GM20431 (cell line): ENCODE measurements around the gene SDK2.

Experiments
- in situ Hi-C: fragments of 300-500 bp; cut with MseI, MboI; formaldehyde crosslinking; loops from one replicate; pipeline ENCODE4 v1.15.0; 2020; ENCODE audit warnings: low sequenced_read_pairs; ENCODE audit not compliant: unreplicated experiment

Gene SDK2

DNA sequence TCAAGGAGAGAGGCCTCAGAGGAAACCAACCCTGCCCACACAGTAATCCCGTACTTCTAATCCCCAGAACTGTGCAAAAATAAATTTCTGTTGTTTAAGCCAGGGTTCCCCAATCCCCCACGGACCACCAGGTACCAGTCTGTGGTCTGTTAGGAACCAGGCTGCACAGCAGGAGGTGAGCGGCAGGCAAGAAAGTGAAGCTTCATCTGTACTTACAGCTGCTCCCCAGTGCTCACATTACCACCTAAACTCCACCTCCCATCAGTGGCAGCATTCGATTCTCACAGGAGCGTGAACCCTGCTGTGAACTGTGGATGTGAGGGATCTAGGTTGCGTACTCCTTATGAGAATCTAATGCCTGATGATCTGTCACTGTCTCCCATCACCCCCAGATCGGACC lies 231.3 kb downstream of the SDK2 start:
- in situ Hi-C loops: no loop called here

DNA sequence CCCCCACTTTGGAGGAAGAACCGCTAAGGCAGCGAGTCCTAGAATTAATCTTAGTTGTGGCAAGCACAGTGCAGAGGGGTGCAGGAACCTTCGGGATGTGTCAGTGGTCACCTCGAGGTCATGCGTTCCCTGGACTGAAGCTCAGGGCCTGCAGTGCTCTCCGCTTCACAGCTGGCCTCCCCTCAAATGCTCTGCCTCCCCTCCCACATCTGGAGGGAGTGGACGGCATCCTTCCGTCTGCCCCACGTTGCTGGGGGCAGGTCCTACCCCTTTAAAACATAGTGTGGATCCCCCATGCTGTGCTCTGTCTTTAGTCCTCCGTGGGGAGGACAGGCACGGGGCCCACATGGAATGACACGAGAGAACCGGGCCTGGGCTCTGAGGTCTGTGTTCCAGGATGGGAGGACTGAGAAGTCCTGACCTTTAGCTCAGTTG lies 232.9 kb downstream of the SDK2 start:
- in situ Hi-C loops: no loop called here

- in situ Hi-C loops: no loop called here
Observed at GRCh38 chr17:73410586-73411312, 233.5 kb downstream of the SDK2 start.

- in situ Hi-C loops: no loop called here
Observed at GRCh38 chr17:73404246-73404645, 240.0 kb downstream of the SDK2 start.

- in situ Hi-C loops: no loop called here
Observed at GRCh38 chr17:73402466-73402865, 241.8 kb downstream of the SDK2 start.

GRCh38 chr17:73401911-73402310 lies 242.3 kb downstream of the SDK2 start:
- in situ Hi-C loops: no loop called here

DNA sequence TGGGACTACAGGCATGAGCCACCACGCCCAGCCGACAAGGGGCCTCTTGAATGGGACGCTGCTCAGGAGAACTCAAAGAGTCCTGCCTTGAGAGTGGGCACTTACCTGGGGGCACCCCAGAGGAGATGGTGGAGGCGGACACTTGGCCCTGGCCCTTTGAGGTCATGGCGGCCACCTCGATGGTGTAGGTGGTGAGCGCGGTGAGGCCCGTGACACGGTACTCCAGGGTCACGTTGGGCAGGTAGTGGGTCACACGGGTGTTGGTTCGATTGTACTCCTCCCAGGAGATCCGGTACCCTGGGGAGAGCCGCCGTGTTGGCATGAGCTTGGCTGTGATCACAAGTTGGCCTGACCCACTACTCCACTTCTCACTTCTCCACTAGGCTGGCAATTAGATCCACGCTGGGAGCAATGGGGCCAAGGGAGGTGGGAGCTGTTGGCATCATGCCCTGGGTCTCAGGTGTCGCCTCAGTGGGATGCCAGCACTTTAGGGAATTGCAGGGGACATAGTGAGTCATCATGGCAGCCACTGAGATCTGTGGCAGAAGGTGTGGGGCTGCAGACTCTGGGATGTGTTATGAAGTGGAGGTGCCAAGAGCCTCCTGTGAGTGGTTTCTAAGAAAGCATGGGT lies 243.2 kb downstream of the SDK2 start:
- in situ Hi-C loops: no loop called here

GRCh38 chr17:73399056-73399455 lies 245.2 kb downstream of the SDK2 start:
- in situ Hi-C loops: no loop called here

DNA sequence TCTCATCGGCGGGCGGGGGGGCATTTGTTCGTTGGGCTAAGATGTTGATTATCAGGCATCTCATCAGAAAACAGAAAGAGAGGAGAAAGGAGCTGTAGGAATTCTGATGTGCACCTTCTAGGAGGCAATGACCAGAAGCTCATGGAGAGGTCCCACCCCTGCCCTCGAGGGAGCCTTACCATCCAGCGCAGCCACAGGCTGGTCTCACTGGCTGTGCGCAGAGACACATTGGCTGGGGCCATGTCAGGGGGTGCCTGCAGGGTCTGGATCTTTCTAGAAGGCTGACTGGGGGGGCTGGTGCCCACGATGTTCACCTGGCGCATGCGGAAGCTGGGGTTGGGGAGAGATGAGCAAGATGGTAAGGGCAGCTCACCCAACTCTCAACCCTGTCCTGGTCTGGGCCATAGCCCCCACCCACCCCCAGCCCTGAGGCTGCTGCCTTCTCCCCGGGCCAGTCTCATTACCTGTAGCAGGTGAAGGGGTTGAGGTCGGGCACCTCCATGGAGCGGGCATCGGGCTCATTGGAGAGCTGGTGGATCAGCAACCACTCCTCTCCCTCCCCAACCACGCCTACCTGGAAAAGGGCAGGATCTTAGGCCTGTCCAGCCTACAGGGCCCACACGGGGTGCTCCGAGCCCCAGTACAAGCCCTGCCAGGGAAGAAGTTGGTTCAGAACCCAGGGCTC lies 246.2 kb downstream of the SDK2 start:
- in situ Hi-C loops: no loop called here

GRCh38 chr17:73397278-73397826 lies 246.9 kb downstream of the SDK2 start:
- in situ Hi-C loops: no loop called here

GRCh38 chr17:73396431-73397277 lies 247.6 kb downstream of the SDK2 start:
- in situ Hi-C loops: no loop called here

DNA sequence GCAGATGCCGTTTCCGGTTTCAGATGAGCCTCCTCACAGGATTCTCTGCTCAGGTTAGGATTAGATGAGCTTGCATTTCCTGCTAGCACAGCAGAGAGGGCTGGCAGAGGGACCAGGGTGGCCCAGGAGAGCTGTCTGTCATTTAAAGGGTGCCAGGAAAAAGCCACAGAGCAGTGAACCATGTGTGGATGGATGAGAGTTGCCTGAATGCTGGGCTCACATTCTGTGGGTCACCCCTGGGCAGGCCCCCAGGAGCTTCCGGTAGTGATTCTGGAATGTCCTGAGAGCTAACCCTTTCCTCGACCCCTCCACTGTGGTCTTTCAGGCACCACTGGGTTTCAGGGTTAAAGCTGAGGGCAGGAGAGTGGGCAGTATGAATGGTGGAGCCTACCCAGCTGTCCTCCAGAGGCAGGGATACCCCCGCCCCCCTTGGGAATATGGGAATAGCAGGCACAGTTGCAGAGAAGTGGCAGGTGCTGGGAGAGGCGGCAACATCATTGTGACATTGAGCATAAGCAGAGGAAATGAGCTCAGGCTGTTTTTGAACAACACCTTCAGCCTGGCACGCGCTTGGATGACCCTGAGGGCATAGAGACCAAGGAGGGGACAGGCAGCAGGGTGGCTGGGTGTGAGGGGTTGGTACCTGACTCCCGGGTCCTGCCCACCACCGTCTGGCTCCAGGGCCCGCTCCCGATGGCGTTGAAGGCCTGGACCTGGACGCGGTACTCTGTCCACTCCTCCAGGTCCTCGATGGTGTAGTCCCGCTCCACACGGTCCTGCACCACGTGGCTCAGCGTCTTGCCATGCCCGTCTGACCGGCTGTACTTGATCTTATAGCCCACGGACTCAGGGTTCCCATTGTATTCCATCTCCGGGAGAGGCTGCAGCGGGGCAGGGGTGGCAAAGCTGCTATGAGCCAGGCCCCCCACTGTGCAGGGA lies 249.5 kb downstream of the SDK2 start:
- in situ Hi-C loops: no loop called here

DNA sequence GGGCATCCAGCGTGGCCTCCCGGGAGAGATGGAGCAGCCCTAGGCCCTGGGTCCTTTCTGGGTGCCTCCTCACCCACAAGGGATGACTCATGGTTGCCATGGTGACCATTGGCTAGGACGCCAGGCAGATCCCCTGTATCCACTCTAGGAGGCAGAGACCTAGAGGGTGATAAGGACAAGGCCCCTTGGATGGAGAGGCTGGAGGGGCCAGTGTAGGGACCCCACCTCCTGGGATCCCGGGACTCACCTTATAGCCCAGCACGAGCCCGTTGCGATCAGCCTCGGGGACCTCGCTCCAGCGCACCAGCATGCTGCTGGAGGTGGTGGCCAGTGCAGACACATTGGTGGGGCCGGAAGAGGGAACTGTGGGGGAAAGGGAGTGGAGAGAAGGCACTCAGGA lies 250.3 kb downstream of the SDK2 start:
- in situ Hi-C loops: no loop called here

DNA sequence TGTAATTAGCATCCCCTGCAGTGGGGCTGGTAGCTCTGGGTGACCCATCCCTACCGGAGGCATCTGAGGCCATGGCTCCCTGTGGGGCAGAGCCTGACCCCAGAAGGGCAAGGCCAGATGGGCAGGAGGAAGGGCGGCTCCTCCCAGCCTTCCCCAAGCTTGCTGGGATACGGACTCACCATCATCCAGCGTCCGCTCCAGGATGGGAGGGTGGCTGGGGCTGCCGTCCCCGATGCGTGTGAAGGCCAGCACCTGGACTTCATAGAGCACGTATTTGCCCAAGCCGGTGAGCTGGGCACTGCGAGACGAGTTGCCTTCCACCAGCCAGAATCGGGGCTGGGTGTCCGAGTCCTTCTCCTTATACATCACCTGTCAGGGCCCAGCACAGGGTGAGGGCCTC lies 250.9 kb downstream of the SDK2 start:
- in situ Hi-C loops: no loop called here

DNA sequence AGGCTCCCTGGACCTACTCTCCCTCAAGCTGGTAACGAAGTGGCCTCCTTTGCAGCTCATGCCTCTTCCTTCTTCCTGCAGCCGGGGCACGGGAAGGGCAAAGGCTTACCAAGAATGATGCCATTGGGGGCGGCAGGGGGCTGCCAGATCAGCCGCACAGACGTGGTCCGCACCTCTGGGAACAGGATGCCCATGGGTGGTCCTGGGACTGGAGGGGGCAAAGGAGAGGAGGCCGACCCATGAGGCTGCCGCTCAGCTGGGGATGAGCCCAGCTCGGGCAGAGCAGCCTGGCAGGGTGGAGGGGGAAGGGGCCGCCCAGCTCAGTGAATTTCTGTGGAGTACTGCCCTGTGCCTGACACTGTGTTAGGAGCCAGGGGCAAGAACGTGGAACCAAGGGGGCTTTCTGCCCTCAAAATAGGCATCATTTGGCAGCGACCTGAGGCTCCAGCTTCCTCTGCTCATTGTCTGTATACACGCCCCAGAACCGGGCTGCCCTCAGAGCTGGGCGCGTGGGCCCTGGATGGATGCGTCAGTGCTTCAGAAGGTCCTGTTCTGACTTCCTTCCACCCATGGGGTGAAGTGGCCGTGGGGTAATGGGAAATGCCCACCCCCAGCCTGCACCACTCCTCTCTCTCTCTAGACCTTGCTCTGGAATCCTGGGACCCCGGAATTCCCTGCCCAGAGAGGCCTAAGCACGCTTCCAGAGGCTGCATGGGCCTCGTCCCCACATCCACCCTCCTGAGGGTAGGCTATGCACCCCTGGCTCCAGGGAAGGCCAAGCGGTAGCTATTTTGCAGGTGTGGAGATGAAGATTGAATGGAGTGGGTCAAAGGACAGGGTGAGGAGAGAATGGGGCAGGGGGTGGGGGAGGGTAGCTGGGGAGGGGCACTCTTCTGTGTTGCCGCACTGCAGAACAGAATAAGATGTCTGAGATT lies 252.6 kb downstream of the SDK2 start:
- in situ Hi-C loops: no loop called here

DNA sequence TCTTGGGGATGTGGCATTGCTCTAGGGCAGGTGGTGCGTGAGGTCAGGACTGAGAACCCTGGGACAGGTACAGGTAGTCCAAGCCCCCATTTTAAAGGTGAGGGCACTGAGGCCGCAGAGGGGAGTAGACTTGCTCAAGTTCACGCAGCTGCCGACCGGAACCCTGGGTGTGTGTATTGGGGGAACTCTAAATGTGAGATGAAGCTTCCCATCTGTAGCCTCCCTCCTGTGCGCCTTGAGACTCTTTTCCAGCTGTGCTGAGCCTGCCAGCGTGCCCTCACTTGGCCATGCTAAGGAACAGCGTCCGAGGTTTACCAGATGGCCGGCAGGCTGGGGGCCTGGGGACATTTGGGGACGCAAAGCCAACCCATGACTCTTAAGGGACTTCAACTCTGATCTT lies 253.4 kb downstream of the SDK2 start:
- in situ Hi-C loops: no loop called here

- in situ Hi-C loops: no loop called here
Observed at GRCh38 chr17:73390221-73390620, 254.0 kb downstream of the SDK2 start.

GRCh38 chr17:73389411-73389810 lies 254.8 kb downstream of the SDK2 start:
- in situ Hi-C loops: no loop called here
